Activated T-cell treated with anti-CD3 and anti-CD28 coated beads for 4 hours (primary cell): Measurements from ENCODE around the gene MFNG.
A peak's percentile ranks its signal among the peaks of the same experiment; 100 is the strongest.
"Not testable (repeated sequence)": the region's sequence is repeated elsewhere in the genome, so short reads cannot be mapped to it uniquely, and the experiment has no call there.

ENCODE experiments used
- DNase-seq: peaks from one replicate; pipeline ENCODE4 v3.0.0-alpha.2; 2020

MFNG gene

DNA sequence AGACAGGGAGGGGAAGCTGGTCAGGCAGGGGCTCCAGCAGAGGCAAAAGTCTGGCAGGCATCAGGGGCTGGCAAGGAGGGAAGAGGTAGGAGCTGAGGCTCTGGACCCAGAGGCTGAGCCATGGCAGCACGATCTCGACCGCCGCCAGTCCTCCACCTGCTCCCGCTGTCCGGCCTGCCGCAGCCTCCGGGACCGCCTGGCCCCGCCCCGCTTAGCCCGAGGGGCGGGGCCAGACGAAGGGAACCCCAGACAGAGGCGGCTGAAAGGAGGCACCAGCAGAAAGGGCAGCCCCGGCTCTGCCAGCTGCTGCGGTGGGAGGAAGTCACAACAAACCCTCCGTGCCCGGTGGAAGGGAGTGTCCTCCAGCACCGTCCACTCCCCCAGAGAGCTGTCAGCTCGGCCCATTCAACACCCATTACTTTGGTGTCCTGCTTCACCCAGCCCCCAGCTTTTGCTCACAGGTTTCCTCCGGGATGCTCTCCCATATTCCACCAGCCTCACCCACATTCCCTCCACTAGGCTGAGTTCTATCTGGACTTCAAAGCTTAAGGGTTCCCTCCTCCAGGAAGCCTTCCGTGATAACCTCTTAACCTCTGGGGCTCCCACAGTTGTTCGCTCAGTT lies at the start of gene MFNG:
Gene MFNG (minus strand): TSS at position 161 of the 622 bp plus-strand sequence. CDS start 207 bp downstream, outside the sequence.
- DNase-seq, result peak; percentile 57

DNA sequence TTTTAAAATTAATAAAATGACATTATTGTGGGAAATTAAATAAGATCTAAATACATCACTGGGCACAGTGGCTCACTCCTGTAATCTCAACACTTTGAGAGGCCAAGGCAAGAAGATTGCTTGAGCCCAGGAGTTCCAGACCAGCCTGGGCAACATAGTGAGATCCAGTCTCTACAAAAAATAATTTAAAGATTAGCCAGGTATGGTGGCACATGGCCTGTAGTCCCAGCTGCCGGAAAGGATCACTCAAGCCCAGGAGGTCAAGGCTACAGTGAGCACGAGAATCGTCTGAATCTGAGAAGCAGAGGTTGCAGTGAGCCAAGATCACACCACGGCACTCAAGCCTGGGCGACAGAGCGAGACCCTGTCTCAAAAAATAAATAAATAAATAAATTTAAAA lies 49.0 kb upstream of the MFNG start:
- no peak for DNase-seq

GRCh38 chr22:37534445-37534844 lies 48.3 kb upstream of the MFNG start:
- no peak for DNase-seq

DNA sequence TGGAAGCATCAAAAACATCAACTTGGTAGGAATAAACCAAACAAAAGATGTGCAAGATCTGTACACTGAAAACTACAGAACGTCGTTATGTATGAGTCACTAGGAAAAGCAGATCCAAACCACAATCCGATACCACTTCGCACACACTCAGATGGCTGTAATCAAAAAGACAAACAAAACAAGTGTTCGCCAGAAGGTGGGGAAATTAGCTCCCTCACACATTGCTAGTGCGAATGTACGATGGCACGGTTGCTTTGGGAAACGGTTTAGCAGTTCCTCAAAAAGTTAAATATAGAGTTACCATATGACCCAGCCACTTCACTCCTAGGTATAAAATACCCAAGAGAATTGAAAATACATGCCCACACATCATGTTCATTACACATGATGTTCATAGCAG lies 47.8 kb upstream of the MFNG start:
- no peak for DNase-seq

DNA sequence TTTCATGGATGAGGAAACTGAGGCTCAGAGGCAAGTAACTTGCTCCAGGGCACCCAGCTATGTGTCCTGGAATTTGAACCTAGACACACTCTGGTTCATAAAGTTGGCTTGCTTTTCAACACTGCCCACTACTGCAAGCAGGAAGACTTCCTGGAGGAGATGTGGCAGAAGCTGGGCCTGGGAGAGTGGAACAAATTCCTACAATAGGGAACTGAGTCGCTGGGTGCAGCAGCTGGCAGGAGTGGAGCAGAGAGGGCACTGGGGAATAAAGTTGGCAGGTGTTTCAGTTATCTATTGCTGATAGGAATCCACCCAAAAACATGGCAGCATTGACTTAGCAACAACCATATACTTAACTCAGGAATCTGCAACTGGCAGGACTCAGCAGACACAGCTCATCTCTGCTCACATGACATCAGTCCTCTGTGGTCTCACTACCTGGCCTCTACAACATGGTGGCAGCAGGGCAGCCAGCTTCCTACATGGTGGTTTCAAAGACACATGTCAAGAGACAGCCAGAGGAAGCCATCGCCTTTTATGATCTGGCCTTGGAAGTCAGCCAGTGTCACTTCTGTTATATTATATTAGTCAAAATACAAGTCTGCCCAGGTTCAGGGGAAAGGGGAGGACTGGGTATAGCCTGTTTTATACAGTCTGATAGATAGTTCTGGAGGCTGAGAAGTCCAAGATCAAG lies 43.6 kb upstream of the MFNG start:
- no peak for DNase-seq

- DNase-seq, result not testable (repeated sequence)
Observed at GRCh38 chr22:37527952-37528351, 41.8 kb upstream of the MFNG start.

- DNase-seq, result not testable (repeated sequence)
Observed at GRCh38 chr22:37527081-37527752, 41.0 kb upstream of the MFNG start.

DNA sequence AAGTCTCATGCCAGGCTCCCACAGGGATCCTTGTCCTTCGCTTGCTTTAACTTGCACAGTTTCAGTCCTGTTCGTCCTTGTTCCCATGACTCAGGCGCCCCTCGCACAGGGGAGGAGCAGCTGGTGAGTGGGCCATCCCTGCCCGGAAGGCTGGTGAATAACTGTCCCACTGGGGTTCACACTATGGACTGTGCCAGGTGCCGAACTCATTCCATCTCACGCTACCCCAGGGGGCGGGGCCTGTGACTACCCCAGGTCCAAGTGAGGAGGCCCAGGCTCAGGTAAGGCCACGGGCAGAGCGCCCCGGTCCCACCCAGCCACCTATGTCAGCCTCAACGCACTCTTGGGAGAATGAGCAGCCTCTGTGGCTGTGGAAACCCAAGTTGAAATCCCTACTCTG lies 40.2 kb upstream of the MFNG start:
- DNase-seq, result no peak

DNA sequence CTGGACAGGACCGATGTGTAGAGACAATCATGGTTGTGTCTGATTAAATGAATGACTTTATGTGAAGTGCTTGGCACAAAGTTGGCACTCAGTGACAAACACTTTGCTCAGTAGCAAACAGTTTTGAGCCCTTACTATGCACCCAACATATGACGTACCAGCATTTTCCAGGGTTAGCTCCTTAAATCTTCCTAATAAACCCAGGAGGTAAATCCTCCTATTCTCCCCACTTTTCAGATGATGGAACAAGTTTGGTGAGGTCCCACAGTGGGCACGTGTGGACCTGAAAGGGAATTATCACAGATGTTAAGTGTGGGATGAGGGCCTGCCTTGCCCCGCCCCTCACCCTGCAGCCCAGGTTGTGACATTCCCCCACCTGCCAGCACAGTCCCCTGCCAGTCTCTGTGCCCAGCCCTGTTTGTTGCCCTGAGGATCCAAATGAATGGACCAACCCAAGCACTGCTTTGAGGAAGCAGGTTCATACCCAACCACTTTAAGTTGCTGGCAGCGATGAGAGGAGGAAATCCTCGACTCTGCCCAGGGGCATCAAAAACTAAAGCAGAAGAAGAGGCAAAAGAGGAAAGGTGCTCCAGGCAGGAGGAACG lies 39.7 kb upstream of the MFNG start:
- DNase-seq, result no peak

DNA sequence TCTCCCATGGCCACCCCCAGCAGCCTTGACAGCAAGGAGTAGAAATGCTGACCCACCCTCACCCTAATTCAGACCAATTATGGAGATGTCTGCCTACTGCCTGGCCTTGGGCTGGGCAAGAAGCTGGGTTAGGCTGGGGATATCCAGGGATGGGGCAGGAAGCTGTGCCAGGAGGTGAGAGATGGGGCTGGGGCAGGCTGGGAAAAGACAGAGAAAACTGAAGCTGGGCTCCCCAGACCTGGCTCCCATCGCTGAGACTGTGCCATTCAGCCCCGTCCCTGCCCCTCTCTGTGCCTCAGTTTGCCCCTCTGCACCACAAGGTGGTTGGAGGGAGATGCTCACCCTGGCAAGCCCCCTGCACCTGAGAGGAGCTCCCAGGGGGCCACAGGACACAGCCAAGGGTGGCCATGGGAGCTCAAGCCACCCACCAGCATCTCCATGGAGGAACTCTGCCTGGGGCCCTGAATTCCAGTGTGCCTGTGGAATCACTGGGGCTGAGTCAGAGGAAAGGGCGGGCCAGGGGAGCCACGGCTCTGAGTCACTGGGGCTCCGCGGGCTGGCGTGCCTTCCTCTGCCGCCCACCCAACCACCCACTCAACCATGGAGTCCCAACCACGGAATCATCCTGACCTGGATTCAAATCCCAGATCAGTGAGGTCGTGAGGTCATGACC lies 39.0 kb upstream of the MFNG start:
- peak; percentile 31 for DNase-seq

GRCh38 chr22:37522482-37522881 lies 36.3 kb upstream of the MFNG start:
- no peak for DNase-seq

DNA sequence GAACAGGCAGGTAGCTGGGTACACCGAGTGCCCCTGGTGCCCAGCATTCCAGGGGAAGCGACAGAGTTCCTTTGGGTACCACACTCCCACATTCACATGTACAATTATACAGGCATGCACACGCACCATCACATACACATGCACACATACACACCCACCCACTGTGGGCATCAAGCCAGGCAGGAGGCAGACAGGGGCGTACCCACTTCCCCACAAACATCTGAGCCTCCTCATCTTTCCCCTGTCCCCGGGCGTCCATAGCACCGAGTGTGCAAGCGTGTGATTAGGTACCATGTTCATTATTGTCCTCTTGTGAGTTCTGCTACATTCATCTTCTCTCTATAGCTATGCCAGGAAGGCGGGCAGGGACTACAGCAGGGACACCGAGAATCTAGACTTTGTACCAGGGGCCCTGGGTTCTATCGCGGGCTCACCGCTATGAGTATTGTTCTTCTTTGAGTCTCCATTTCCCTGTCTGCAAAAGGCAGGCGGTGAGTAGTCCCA lies 35.1 kb upstream of the MFNG start:
- DNase-seq, result no peak

- DNase-seq, result no peak
Observed at GRCh38 chr22:37520776-37521191, 34.6 kb upstream of the MFNG start.

- no peak for DNase-seq
Observed at GRCh38 chr22:37519268-37520195, 33.3 kb upstream of the MFNG start, which contains the start of gene CARD10. TSS of gene CARD10 (minus strand) at chr22:37519415. CDS start at chr22:37519200, 215 bp downstream.

DNA sequence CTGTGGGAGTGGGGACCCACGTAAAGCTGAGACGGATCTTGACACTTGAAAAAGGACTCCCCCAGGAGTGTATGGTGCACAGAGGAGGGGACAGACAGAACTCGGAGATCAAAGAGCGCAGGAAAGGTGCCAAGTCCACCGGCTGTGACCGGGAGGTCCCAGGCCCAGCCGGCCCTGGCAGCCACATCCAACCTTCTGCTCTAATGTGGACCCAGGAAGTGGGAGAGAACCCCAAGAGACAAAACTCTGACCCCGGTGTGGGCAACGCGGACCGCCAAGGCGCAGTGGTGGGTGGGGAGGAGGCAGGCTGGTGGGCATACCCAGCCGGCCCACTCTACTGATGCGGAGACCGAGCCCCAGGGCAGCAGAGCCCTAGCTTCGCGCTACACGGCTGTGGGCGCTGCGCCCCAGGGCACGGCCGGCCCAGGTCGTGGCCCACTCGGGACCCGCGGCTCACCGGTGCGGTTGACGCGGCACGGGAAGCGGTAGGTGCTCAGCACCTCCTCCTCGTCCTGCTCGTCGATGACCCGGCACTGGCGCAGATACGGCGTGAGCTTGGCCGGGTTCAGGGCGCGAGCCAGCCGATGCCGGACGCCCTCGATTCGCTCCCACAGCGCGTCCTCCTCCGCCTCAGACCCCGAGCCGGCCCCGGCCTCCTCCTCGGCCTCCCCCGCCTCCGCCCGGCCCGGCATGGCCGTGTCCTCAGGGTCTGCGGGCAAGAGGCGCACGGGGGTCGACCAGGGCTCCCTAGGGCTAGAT lies 32.5 kb upstream of the MFNG start:
- no peak for DNase-seq

DNA sequence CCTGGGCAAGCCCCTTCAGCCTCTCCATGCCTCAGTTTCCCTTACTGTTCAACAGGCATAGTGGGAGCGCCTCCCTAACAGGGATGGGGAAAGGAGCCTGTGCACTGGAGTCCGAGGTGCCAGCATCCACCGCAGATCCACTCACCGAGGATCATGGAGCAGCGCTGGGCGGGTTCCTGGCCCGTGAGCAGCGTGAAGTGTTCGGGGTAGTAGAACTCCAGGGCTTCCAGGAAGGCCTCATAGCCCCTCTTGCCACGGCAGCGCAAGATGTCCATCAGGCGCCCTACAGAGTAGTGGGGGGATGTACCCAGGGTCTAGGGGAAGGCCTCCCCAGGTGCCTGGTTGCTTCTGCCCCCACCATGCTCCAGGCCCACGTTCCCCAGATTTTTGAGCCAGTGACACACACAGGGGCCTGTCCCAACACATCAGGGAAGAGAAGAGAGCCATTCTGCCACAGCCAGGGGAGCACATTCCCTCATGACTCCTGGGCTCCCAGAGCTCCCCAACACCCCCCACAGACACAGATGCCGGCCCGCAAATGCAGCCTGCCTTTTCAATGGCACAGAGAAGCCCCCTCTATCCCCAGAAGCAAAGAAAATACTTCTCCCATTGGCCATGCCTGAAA lies 31.8 kb upstream of the MFNG start:
- DNase-seq, result no peak

DNA sequence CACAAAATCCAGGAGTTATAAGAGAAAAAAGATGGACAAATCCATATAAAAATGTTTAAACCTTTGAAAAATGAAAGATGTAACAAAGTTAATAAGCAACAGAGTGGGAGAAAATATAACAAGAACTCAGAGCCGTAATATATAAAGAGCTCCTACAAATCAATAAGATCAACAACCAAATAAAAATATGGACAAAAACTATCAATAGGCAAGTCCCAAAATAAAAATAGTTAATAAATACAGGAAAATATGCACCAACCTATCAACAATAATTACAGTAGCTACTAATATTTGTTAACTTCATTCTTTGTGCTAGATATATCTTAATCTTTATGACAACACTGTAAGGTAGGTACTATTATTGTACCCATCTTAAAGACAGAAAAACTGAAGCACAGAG lies 30.3 kb upstream of the MFNG start:
- DNase-seq, result no peak

GRCh38 chr22:37515901-37516300 lies 29.7 kb upstream of the MFNG start:
- DNase-seq, result no peak

GRCh38 chr22:37514526-37515051 lies 28.4 kb upstream of the MFNG start:
- no peak for DNase-seq
